GM12878 (cell line): ENCODE measurements around the gene BCL2L13. TPM values are rescaled to one million over a fixed set of nuclear protein-coding genes. Genes with fewer than 3 reads are reported as not detected.

Experiments used
- ATAC-seq: fragments of 200-7000 bp; cut with Tn5 transposase; 3 replicates; pipeline ENCODE4 v1.9.1; 2020; ENCODE audit warnings: mild to moderate bottlenecking, moderate library complexity
- BruUV-seq: library from RNA; stranded (reverse); fragments of 400-500 nt; replicated peaks from 2 replicates; lab custom pipeline; 2021; lab: Mats Ljungman, UMichigan
- CTCF ChIA-PET: fragments of 300-600 bp; sonication (Branson Sonifier 250); formaldehyde crosslinking; extraction: SDS; loops from one replicate; lab custom pipeline; 2021; ENCODE audit warnings: inconsistent platforms; lab: Yijun Ruan, JAX
- POLR2A ChIA-PET: fragments of 350-600 bp; formaldehyde crosslinking; extraction: SDS; loops from one replicate; lab custom pipeline; 2021; ENCODE audit warnings: inconsistent platforms; lab: Charles Lee
- RAD21 ChIA-PET: fragments of 300-600 bp; sonication (Branson Sonifier 250); formaldehyde crosslinking; loops from one replicate; lab custom pipeline; 2023; ENCODE audit warnings: antibody characterized with exemption; ENCODE audit not compliant: unreplicated experiment; lab: Charles Lee
- SMC1A ChIA-PET: fragments of 300-600 bp; sonication (Branson Sonifier 250); formaldehyde crosslinking; loops from one replicate; lab custom pipeline; 2023; ENCODE audit not compliant: unreplicated experiment, uncharacterized antibody; lab: Charles Lee
- DNase-seq: peaks from one replicate; pipeline ENCODE4 v3.0.0-alpha.2; 2011; ENCODE audit warnings: low read depth, low spot score
- FAIRE-seq: peaks from 3 replicates; lab custom pipeline; 2011; peaks lifted over from hg19 to GRCh38; lab: Jason Lieb, UNC
- H2AFZ ChIP-seq: 2 replicates; pipeline ENCODE4 v1.6.0; 2011; ENCODE audit warnings: low read depth, low read length, control low read depth; ENCODE audit not compliant: control insufficient read depth
- H3K27ac ChIP-seq: 2 replicates; pipeline ENCODE4 v1.5.1; 2011; ENCODE audit warnings: control low read depth; ENCODE audit not compliant: control insufficient read depth, insufficient read depth
- H3K27me3 ChIP-seq, 2 experiments: replicated peaks in 1 of 2; 2 replicates each; pipeline versions ENCODE4 v1.6.0 to v1.6.1; 2011; ENCODE audit warnings: low read length in 1 of 2; ENCODE audit not compliant: control insufficient read depth in 2 of 2, insufficient read depth in 2 of 2
- H3K36me3 ChIP-seq, 2 experiments: 2 replicates each; pipeline ENCODE4 v1.5.1; 2011; ENCODE audit warnings: low read length in 1 of 2; ENCODE audit not compliant: control insufficient read depth in 2 of 2, insufficient read depth in 2 of 2
- H3K4me1 ChIP-seq: 2 replicates; pipeline ENCODE4 v1.6.1; 2011; ENCODE audit warnings: mild to moderate bottlenecking, low read length, moderate library complexity, mixed read lengths; ENCODE audit not compliant: control insufficient read depth, insufficient read depth
- H3K4me2 ChIP-seq: 2 replicates; pipeline ENCODE4 v1.6.0; 2011; ENCODE audit warnings: control low read depth; ENCODE audit not compliant: control insufficient read depth, insufficient read depth
- H3K4me3 ChIP-seq: fragments of 200-600 bp; sonication (generic); 2 replicates; pipeline ENCODE4 v1.5.1; 2016
- H3K79me2 ChIP-seq: 2 replicates; pipeline ENCODE4 v1.6.0; 2011; ENCODE audit warnings: low read length; ENCODE audit not compliant: control insufficient read depth, insufficient read depth
- H3K9ac ChIP-seq: 2 replicates; pipeline ENCODE4 v1.8.0; 2011; ENCODE audit warnings: low read length, control low read depth, mixed read lengths; ENCODE audit not compliant: control insufficient read depth, insufficient read depth
- H3K9me3 ChIP-seq: replicated peaks from 3 replicates; pipeline ENCODE4 v1.5.1; 2011; ENCODE audit warnings: mild to moderate bottlenecking, low read length; ENCODE audit not compliant: control insufficient read depth, insufficient read depth
- H4K20me1 ChIP-seq: 2 replicates; pipeline ENCODE4 v1.6.0; 2011; ENCODE audit not compliant: control insufficient read depth, insufficient read depth
- BCL11A ChIP-seq: IDR thresholded peaks from 2 replicates; pipeline ENCODE4 v1.6.1; 2011; ENCODE audit warnings: low read depth, low read length
- CBFB ChIP-seq: IDR thresholded peaks from 2 replicates; pipeline ENCODE4 v1.6.1; 2016; ENCODE audit warnings: antibody characterized with exemption, low read depth
- ETV6 ChIP-seq, 2 experiments: fragments of 450-650 bp in 1 of 2; IDR thresholded peaks in 1 of 2; conservative IDR thresholded peaks in 1 of 2; 2 replicates each; pipeline ENCODE4 v1.6.1; 2014; ENCODE audit warnings: antibody characterized with exemption in 1 of 2, borderline replicate concordance in 1 of 2, low read depth in 1 of 2, mild to moderate bottlenecking in 1 of 2, moderate library complexity in 1 of 2
- JUNB ChIP-seq: IDR thresholded peaks from 2 replicates; pipeline ENCODE4 v1.6.1; 2016; ENCODE audit warnings: antibody characterized with exemption, mild to moderate bottlenecking
- LARP7 ChIP-seq: fragments of 450-650 bp; IDR thresholded peaks from 2 replicates; pipeline ENCODE4 v1.6.1; 2017; ENCODE audit warnings: mild to moderate bottlenecking
- PBX3 ChIP-seq: IDR thresholded peaks from 2 replicates; pipeline ENCODE4 v1.6.1; 2011; ENCODE audit warnings: mild to moderate bottlenecking, low read depth, low read length, moderate library complexity; ENCODE audit not compliant: insufficient replicate concordance
- POU2F2 ChIP-seq: IDR thresholded peaks from 3 replicates; pipeline ENCODE4 v1.6.1; 2011; ENCODE audit warnings: low read depth, mild to moderate bottlenecking, low read length, borderline replicate concordance
- SIX5 ChIP-seq: IDR thresholded peaks from 2 replicates; pipeline ENCODE4 v1.6.1; 2011; ENCODE audit warnings: mild to moderate bottlenecking, low read depth, low read length, moderate library complexity; ENCODE audit not compliant: severe bottlenecking
- TAF1 ChIP-seq: IDR thresholded peaks from 2 replicates; pipeline ENCODE4 v1.6.1; 2011; ENCODE audit warnings: mild to moderate bottlenecking, low read depth, low read length, borderline replicate concordance
- TBL1XR1 ChIP-seq: IDR thresholded peaks from 2 replicates; pipeline ENCODE4 v1.6.1; 2012; ENCODE audit warnings: low read depth, low read length, improper control_type of control experiment
- ZNF207 ChIP-seq: fragments of 450-650 bp; IDR thresholded peaks from 2 replicates; pipeline ENCODE4 v1.6.1; 2014; ENCODE audit warnings: antibody characterized with exemption, mild to moderate bottlenecking, borderline replicate concordance
- WGBS: methylation state at CpG from one replicate; pipeline ENCODE4 v1.1.6; 2016; ENCODE audit warnings: low lambda C conversion rate; ENCODE audit not compliant: insufficient replicate concordance, insufficient coverage; ENCODE audit errors: missing lambda C conversion rate; 5-methylcytosine and 5-hydroxymethylcytosine counted together
- in situ Hi-C: fragments of 300-500 bp; cut with MboI; formaldehyde crosslinking; loops from 9 replicates; pipeline ENCODE4 v1.14.3; 2018; ENCODE audit warnings: mixed read lengths
- intact Hi-C: fragments of 100-400 bp; cut with micrococcal nuclease; formaldehyde crosslinking; loops from one replicate; pipeline ENCODE4 v1.14.2; 2022; ENCODE audit not compliant: unreplicated experiment
- polyA plus RNA-seq, 11 experiments: library from polyadenylated mRNA; depleted of rRNA in 4 of 11; unstranded in 6 of 11; stranded (reverse) in 5 of 11; fragments of >200 nt; fragmentation: Nextera tagmentation in 4 of 11; fragmentation: Illumina TruSeq in 1 of 11; extraction: Ambion mirVana in 4 of 11; extraction: Trizol in 1 of 11; gene quantifications; 1 replicate in 1 of 11; 2 replicates in 10 of 11; pipeline versions ENCODE4 v1.2.1 to v1.2.3, GENCODE V29; 2011 to 2016; ENCODE audit warnings: inconsistent platforms in 2 of 11, missing spikeins in 2 of 11, low read depth in 1 of 11
- total RNA-seq, 4 experiments: library from RNA; depleted of rRNA in 3 of 4; stranded (reverse); fragments of >200 nt in 3 of 4; fragmentation: Illumina TruSeq in 1 of 4; extraction: Trizol in 1 of 4; gene quantifications; 2 replicates each; pipeline versions ENCODE4 v1.2.1 to v1.2.3, GENCODE V29; 2013 to 2021
- TF ChIP-seq, protein P1 (sequence below): IDR thresholded peaks from 2 replicates; pipeline ENCODE4 v1.6.1; 2012; ENCODE audit warnings: improper control_type of control experiment, low read depth, low read length; ENCODE audit not compliant: insufficient replicate concordance
- TF ChIP-seq, protein P2 (sequence below): IDR thresholded peaks from 2 replicates; pipeline ENCODE4 v1.6.1; 2012; ENCODE audit warnings: low read depth, low read length, improper control_type of control experiment

BCL2L13 gene
- total and polyA plus RNA-seq, 10 of the 15 experiments (the other 5 are each of a cell fraction or from before 2014, with no cell fraction given), result 18.6 to 30.6 (median 28.2) TPM

DNA sequence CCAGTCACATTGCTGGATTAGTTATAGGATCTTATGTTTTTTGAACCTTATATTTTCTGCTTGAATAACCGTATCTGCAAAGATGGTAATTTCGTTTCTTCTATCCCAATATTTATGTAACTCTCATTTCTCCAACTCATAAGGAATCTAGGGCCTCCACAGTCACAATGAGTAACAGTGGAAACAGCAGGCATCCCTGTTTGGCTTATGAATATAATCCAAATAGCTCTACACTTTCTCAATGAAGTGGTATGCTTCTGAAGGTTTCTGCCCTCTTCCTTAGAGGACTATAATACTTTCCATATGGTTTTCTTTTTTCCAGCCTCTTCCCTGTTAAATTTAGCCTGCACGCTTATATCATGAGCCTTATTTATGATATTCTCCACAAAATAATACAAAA is 26.5 kb upstream of the BCL2L13 start:
- TF ChIP-seq POU2F2 (no peak), LARP7 (no peak), CBFB (no peak), PBX3 (no peak), ZNF207 (no peak), TBL1XR1 (no peak), ETV6 (conservative IDR thresholded peaks at IDR 0.05 in 1 of 2, IDR thresholded peaks at IDR 0.05 in 1 of 2; ENCODE audit: borderline replicate concordance in 1 of 2, low read depth in 1 of 2) (no peak), SIX5 (no peak), JUNB (no peak), BCL11A (no peak), TAF1 (no peak)
- TF ChIP-seq, protein P1, sequence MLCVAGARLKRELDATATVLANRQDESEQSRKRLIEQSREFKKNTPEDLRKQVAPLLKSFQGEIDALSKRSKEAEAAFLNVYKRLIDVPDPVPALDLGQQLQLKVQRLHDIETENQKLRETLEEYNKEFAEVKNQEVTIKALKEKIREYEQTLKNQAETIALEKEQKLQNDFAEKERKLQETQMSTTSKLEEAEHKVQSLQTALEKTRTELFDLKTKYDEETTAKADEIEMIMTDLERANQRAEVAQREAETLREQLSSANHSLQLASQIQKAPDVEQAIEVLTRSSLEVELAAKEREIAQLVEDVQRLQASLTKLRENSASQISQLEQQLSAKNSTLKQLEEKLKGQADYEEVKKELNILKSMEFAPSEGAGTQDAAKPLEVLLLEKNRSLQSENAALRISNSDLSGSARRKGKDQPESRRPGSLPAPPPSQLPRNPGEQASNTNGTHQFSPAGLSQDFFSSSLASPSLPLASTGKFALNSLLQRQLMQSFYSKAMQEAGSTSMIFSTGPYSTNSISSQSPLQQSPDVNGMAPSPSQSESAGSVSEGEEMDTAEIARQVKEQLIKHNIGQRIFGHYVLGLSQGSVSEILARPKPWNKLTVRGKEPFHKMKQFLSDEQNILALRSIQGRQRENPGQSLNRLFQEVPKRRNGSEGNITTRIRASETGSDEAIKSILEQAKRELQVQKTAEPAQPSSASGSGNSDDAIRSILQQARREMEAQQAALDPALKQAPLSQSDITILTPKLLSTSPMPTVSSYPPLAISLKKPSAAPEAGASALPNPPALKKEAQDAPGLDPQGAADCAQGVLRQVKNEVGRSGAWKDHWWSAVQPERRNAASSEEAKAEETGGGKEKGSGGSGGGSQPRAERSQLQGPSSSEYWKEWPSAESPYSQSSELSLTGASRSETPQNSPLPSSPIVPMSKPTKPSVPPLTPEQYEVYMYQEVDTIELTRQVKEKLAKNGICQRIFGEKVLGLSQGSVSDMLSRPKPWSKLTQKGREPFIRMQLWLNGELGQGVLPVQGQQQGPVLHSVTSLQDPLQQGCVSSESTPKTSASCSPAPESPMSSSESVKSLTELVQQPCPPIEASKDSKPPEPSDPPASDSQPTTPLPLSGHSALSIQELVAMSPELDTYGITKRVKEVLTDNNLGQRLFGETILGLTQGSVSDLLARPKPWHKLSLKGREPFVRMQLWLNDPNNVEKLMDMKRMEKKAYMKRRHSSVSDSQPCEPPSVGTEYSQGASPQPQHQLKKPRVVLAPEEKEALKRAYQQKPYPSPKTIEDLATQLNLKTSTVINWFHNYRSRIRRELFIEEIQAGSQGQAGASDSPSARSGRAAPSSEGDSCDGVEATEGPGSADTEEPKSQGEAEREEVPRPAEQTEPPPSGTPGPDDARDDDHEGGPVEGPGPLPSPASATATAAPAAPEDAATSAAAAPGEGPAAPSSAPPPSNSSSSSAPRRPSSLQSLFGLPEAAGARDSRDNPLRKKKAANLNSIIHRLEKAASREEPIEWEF, result no peak
- TF ChIP-seq, protein P2, sequence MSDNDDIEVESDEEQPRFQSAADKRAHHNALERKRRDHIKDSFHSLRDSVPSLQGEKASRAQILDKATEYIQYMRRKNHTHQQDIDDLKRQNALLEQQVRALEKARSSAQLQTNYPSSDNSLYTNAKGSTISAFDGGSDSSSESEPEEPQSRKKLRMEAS, result no peak

More for the DNA sequence above, 26.5 kb upstream of the BCL2L13 start:
- no peak overlapping the region for H3K4me2 ChIP-seq
- no peak for ATAC-seq
- ChIA-PET POLR2A (no interaction called here), SMC1A (no interaction called here), RAD21 (no interaction called here), CTCF (no interaction called here)
- WGBS, result 66% methylated on average over 3 of the region's 3 CpGs
- no peaks in the 10 kb centered on the region; the same call in 1 of the 2 replicates for H3K79me2 ChIP-seq
- intact Hi-C loops (no loop called here), in situ Hi-C loops (no loop called here)
- H3K4me3 ChIP-seq, result no peak overlapping the region
- no peak overlapping the region for H2AFZ ChIP-seq
- no peak overlapping the region for H3K27ac ChIP-seq
- no TSS peak for BruUV-seq
- FAIRE-seq, result no peak
- H3K36me3 ChIP-seq, result peaks cover 0 to 22% of the 10 kb centered on the region in 2 experiments; a peak in 3 of 4 replicates
- no peaks in the 10 kb centered on the region for H4K20me1 ChIP-seq
- no peaks in the 10 kb centered on the region for H3K4me1 ChIP-seq
- no peak for DNase-seq
- H3K9ac ChIP-seq, result no peak overlapping the region
- no peaks in the 10 kb centered on the region for H3K27me3 ChIP-seq
- H3K9me3 ChIP-seq, result no peaks in the 10 kb centered on the region
